HEK293T (cell line): Measurements from ENCODE around the gene GEMIN4.
A peak's percentile ranks its signal among the peaks of the same experiment; 100 is the strongest.
"Not testable (repeated sequence)": the region's sequence is repeated elsewhere in the genome, so short reads cannot be mapped to it uniquely, and the experiment has no call there.

Source experiments
- CTCF ChIA-PET: fragments of 350-600 bp; formaldehyde crosslinking; extraction: SDS; loops from one replicate; lab custom pipeline; 2021; ENCODE audit warnings: antibody characterized with exemption, inconsistent platforms; lab: Yijun Ruan, JAX
- POLR2A ChIA-PET: fragments of 350-600 bp; formaldehyde crosslinking; extraction: SDS; loops from one replicate; lab custom pipeline; 2020; ENCODE audit warnings: antibody characterized with exemption, inconsistent platforms; lab: Yijun Ruan, JAX
- DNase-seq: peaks from one replicate; pipeline ENCODE4 v3.0.0; 2012; ENCODE audit warnings: mixed read lengths; ENCODE audit errors: extremely low spot score
- ARNT ChIP-seq: fragments of 450-650 bp; IDR thresholded peaks from 2 replicates; pipeline ENCODE4 v1.6.1; 2017; ENCODE audit warnings: mild to moderate bottlenecking
- BHLHE40 ChIP-seq: fragments of 450-650 bp; IDR thresholded peaks from 2 replicates; pipeline ENCODE4 v1.6.1; 2016; ENCODE audit warnings: mild to moderate bottlenecking, moderate library complexity, borderline replicate concordance
- CTBP1 ChIP-seq: fragments of 450-650 bp; IDR thresholded peaks from 2 replicates; pipeline ENCODE4 v1.6.1; 2016; ENCODE audit warnings: borderline replicate concordance
- ELF4 ChIP-seq: fragments of 450-650 bp; IDR thresholded peaks from 2 replicates; pipeline ENCODE4 v1.6.1; 2017; ENCODE audit warnings: antibody characterized with exemption
- FOXA1 ChIP-seq: fragments of 450-650 bp; IDR thresholded peaks from 2 replicates; pipeline ENCODE4 v1.6.1; 2016; ENCODE audit warnings: mild to moderate bottlenecking
- FOXK2 ChIP-seq: fragments of 450-650 bp; IDR thresholded peaks from 2 replicates; pipeline ENCODE4 v1.6.1; 2016; ENCODE audit warnings: mild to moderate bottlenecking
- FOXM1 ChIP-seq: fragments of 450-650 bp; IDR thresholded peaks from 2 replicates; pipeline ENCODE4 v1.6.1; 2017; ENCODE audit warnings: mild to moderate bottlenecking, borderline replicate concordance
- HDGF ChIP-seq: fragments of 450-650 bp; IDR thresholded peaks from 2 replicates; pipeline ENCODE4 v1.6.1; 2017; ENCODE audit warnings: antibody characterized with exemption, borderline replicate concordance
- L3MBTL2 ChIP-seq: fragments of 450-650 bp; conservative IDR thresholded peaks from 2 replicates; pipeline ENCODE4 v1.6.1; 2016; ENCODE audit warnings: mild to moderate bottlenecking
- LEF1 ChIP-seq: fragments of 450-650 bp; IDR thresholded peaks from 2 replicates; pipeline ENCODE4 v1.6.1; 2017; ENCODE audit warnings: mild to moderate bottlenecking, borderline replicate concordance
- NFRKB ChIP-seq: fragments of 450-650 bp; IDR thresholded peaks from 2 replicates; pipeline ENCODE4 v1.6.1; 2016; ENCODE audit warnings: mild to moderate bottlenecking, moderate library complexity
- PKNOX1 ChIP-seq: fragments of 450-650 bp; IDR thresholded peaks from 2 replicates; pipeline ENCODE4 v1.6.1; 2016
- SP1 ChIP-seq: fragments of 450-650 bp; IDR thresholded peaks from 2 replicates; pipeline ENCODE4 v1.6.1; 2017
- SUZ12 ChIP-seq: fragments of 450-650 bp; IDR thresholded peaks from 2 replicates; pipeline ENCODE4 v1.6.1; 2016; ENCODE audit warnings: mild to moderate bottlenecking
- TARDBP ChIP-seq: fragments of 450-650 bp; IDR thresholded peaks from 2 replicates; pipeline ENCODE4 v1.6.1; 2016
- ZNF384 ChIP-seq: fragments of 450-650 bp; IDR thresholded peaks from 2 replicates; pipeline ENCODE4 v1.6.1; 2016

GEMIN4 gene

DNA sequence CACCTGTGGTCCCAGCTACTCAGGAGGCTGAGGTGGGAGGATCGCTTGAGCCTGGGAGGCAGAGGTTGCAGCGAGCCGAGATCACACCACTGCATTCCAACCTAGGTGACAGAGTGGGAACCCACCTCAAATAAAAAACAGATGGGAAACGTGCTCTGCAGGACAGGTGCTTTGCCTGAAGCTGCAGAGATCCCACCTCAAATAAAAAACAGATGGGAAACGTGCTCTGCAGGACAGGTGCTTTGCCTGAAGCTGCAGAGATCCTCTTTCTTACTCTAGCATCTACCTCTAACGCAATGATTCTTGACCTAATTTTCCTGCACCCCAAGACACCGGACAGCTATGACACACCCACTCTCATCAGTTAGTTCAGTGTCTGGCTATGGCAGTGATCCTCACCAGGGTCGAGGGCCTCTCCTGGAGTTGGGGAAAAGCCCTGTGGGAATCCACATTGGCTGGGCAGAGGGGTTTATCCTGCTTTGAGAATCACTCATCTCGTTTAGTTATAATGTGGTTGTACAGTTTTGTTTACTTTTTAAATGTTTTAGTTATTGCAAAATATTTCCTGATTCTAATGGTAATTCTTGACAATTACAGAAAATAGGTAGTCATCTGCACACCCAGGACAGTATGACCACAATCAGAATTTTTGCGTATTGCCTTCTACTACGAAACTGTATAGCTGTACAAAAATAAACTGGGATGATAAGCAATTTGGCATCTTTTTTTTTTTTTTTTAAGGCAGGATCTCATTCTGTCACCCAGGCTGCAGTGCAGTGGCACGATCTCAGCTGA is 48.8 kb downstream of the GEMIN4 start:
- ChIA-PET POLR2A (no interaction called here), CTCF (interaction anchor here (0.7 kb wide), 1 partner anchor 12 kb away, joined by 3 read pairs; no protein-coding TSS in a partner anchor)
- no peak for DNase-seq
- TF ChIP-seq SUZ12 (no peak), CTBP1 (no peak), FOXK2 (no peak), L3MBTL2 (no peak), BHLHE40 (no peak), FOXM1 (no peak)

DNA sequence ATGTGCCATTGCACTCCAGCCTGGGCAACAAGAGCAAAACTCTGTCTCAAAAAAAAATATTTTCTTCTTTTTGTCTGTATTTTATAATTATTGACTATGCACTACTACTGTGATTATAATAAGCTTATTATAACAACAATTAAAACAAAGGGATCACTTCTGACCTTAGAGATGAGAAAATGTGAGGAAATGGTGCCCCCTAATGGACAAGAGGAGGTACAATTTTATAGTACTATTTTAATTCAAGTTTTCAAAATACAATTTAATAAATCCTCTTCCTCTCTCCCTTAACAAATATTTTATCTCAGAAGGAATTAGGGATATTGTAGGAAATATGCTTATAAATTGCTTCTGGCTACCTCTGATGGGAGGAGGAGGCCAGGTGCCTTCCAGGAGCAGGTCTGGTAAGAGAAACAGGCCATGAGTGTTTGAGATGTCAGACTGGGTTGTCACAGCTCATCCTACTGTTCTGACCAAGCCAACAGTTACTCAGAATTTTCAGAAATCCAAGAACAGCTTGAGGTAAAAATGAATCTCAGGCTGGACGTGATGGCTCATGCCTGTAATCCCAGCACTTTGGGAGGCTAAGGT is 51.5 kb downstream of the GEMIN4 start:
- ChIA-PET POLR2A (no interaction called here), CTCF (interaction anchor here (0.7 to 1.4 kb wide), 6 partner anchors 9 to 551 kb away, joined by 3 to 15 read pairs (median 4); no protein-coding TSS in a partner anchor)
- TF ChIP-seq L3MBTL2 (no peak), SUZ12 (no peak), PKNOX1 (no peak), ZNF384 (no peak), ARNT (no peak), FOXM1 (no peak), HDGF (no peak), LEF1 (no peak), FOXK2 (no peak), TARDBP (no peak), FOXA1 (no peak), CTBP1 (no peak), NFRKB (no peak), ELF4 (no peak), BHLHE40 (no peak), SP1 (no peak)
- DNase-seq, result peak; percentile 43

DNA sequence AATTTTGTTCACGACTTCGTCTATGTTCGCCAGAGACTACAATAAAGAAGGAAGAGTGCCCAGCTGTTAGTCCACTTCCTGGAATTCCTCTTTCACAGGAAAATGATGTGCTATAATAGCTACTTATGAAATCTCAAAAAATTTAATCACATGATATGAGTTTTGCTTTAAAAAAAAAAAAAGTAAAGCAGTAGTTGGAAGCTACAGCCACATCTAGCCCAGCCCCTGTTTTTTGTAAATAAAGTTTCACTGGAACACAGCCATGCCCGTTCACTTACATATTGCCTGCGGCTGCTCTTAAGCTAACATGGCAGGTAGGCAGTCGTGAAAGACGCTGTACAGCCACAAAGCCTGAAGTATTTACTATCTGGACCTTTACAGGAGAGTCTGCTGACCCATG is 52.7 kb downstream of the GEMIN4 start:
- TF ChIP-seq ZNF384, result no peak
- no peak for TF ChIP-seq FOXK2
- no peak for TF ChIP-seq FOXM1
- no peak for TF ChIP-seq SUZ12
- TF ChIP-seq SP1, result no peak
- no peak for TF ChIP-seq BHLHE40
- TF ChIP-seq ELF4, result no peak

DNA sequence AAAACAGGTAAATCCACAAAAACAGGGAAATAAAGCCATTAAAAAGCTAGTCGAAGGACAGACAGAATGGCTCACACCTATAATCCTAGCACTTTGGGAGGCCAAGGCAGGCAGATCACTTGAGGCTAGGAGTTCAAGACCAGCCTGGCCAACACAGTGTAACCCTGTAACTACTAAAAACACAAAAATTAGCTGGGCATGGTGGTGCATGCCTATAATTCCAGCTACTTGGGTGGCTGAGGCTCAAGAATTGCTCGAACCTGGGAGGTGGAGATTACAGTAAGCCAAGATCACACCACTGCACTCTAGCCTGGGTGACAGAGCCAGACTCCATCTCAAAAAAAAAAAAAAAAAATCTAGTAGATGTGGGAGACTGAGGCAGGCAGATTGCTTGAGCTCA is 54.0 kb downstream of the GEMIN4 start:
- POLR2A ChIA-PET, DNase-seq: not testable (repeated sequence)
- CTCF ChIA-PET, result interaction anchor here (1.2 kb wide), 1 partner anchor 286 kb away, joined by 3 read pairs; no protein-coding TSS in a partner anchor

More for the DNA sequence above, 52.7 kb downstream of the GEMIN4 start:
- POLR2A ChIA-PET, result no interaction called here
- DNase-seq, result no peak
- CTCF ChIA-PET, result interaction anchor here (1.1 to 1.4 kb wide), 4 partner anchors 8 to 550 kb away, joined by 3 to 15 read pairs (median 4); no protein-coding TSS in a partner anchor

DNA sequence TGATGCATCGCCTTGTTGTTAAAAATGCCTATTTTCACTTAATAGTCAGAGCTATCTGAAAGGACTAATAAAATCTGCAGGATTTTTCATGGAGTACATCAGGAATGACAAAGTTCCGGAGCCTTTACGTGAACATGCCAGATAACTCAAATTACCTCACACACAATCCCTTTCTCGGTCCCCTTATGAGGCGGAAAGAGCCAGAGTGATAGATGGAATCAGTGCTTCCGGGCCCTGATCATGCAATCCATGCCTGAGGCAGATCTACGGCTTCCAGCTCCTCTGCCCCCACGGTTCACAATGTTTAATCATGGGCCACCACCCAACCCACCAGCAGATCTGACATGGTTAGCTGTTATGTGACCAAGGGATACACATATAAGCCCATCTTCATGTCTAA is 54.4 kb downstream of the GEMIN4 start:
- DNase-seq, result no peak
- no peak for TF ChIP-seq SP1
- TF ChIP-seq L3MBTL2, result no peak
- TF ChIP-seq ZNF384, result no peak
- TF ChIP-seq FOXA1, result no peak
- TF ChIP-seq FOXM1, result no peak
- no peak for TF ChIP-seq NFRKB
- no peak for TF ChIP-seq ELF4
- TF ChIP-seq HDGF, result no peak
- no peak for TF ChIP-seq CTBP1
- TF ChIP-seq PKNOX1, result no peak
- no peak for TF ChIP-seq BHLHE40
- no peak for TF ChIP-seq ARNT
- TF ChIP-seq TARDBP, result no peak
- no peak for TF ChIP-seq SUZ12
- TF ChIP-seq FOXK2, result no peak
- TF ChIP-seq LEF1, result no peak
- POLR2A ChIA-PET, result no interaction called here
- CTCF ChIA-PET, result no interaction called here

- ChIA-PET POLR2A (no interaction called here), CTCF (no interaction called here)
Observed at GRCh38 chr17:696369-696768, 55.7 kb downstream of the GEMIN4 start.

More at GRCh38 chr17:696369-696768, 55.7 kb downstream of the GEMIN4 start:
- TF ChIP-seq CTBP1, result no peak
- TF ChIP-seq HDGF, result no peak
- no peak for TF ChIP-seq FOXM1
- TF ChIP-seq SP1, result no peak
- TF ChIP-seq FOXA1, result no peak
- no peak for TF ChIP-seq ARNT
- no peak for DNase-seq
